Loucy (cell line): ENCODE data around the gene PTPRH.

Source experiments
- H2AFZ ChIP-seq: fragments of 200-600 bp; sonication (generic); 2 replicates; pipeline ENCODE4 v1.6.0; 2016; ENCODE audit warnings: antibody characterized with exemption, mild to moderate bottlenecking, low read length, moderate library complexity
- H3F3A ChIP-seq: fragments of 200-600 bp; 2 replicates; pipeline ENCODE4 v1.6.0; 2016; ENCODE audit warnings: antibody characterized with exemption, low read depth, mild to moderate bottlenecking
- H3K27me3 ChIP-seq: fragments of 200-600 bp; sonication (generic); 2 replicates; pipeline ENCODE4 v1.6.1; 2014; ENCODE audit warnings: low read length, mild to moderate bottlenecking; ENCODE audit not compliant: insufficient read depth, poor library complexity, severe bottlenecking
- H3K36me3 ChIP-seq: fragments of 200-600 bp; sonication (generic); 2 replicates; pipeline ENCODE4 v1.6.1; 2016; ENCODE audit warnings: low read length; ENCODE audit not compliant: insufficient read depth
- H3K4me1 ChIP-seq: fragments of 200-600 bp; sonication (generic); 2 replicates; pipeline ENCODE4 v1.5.1; 2014; ENCODE audit warnings: low read length, mild to moderate bottlenecking; ENCODE audit not compliant: insufficient read depth, poor library complexity, severe bottlenecking
- H3K4me2 ChIP-seq: fragments of 200-600 bp; sonication (generic); 2 replicates; pipeline ENCODE4 v1.6.0; 2014; ENCODE audit warnings: antibody characterized with exemption, low read length, low read depth, mild to moderate bottlenecking; ENCODE audit not compliant: poor library complexity, severe bottlenecking
- H3K4me3 ChIP-seq: fragments of 200-600 bp; sonication (generic); 2 replicates; pipeline ENCODE4 v1.5.1; 2014; ENCODE audit warnings: low read length, mild to moderate bottlenecking, mixed read lengths; ENCODE audit not compliant: poor library complexity, severe bottlenecking
- H3K79me2 ChIP-seq: fragments of 200-600 bp; sonication (generic); 2 replicates; pipeline ENCODE4 v1.6.1; 2014; ENCODE audit warnings: low read length; ENCODE audit not compliant: insufficient read depth
- H3K9ac ChIP-seq: fragments of 200-600 bp; sonication (generic); 2 replicates; pipeline ENCODE4 v1.6.0; 2014; ENCODE audit warnings: mild to moderate bottlenecking, low read depth, low read length, moderate library complexity; ENCODE audit not compliant: poor library complexity, severe bottlenecking
- H3K9me2 ChIP-seq: fragments of 200-600 bp; sonication (generic); replicated peaks from 2 replicates; pipeline ENCODE4 v1.6.1; 2016; ENCODE audit warnings: low read depth, low read length, mixed read lengths
- H3K9me3 ChIP-seq: fragments of 200-600 bp; sonication (generic); 2 replicates; pipeline ENCODE4 v1.6.1; 2014; ENCODE audit warnings: mild to moderate bottlenecking, antibody characterized with exemption, low read length, low read depth; ENCODE audit not compliant: insufficient read depth
- H4K20me1 ChIP-seq: fragments of 200-600 bp; sonication (generic); 2 replicates; pipeline ENCODE4 v1.6.0; 2014; ENCODE audit warnings: antibody characterized with exemption, low read length, mild to moderate bottlenecking; ENCODE audit not compliant: insufficient read depth, poor library complexity, severe bottlenecking
- CTCF ChIP-seq: fragments of 200-600 bp; sonication (generic); conservative IDR thresholded peaks from 2 replicates; pipeline ENCODE4 v1.5.1; 2014; ENCODE audit warnings: mild to moderate bottlenecking, antibody characterized with exemption, low read length
- EZH2phosphoT487 ChIP-seq: fragments of 200-600 bp; IDR thresholded peaks from 2 replicates; pipeline ENCODE4 v1.6.1; 2018; ENCODE audit warnings: antibody characterized with exemption, mild to moderate bottlenecking, moderate library complexity, borderline replicate concordance

Gene PTPRH

GRCh38 chr19:55131421-55131820 lies 77.9 kb downstream of the PTPRH start:
- Histone ChIP-seq H3K79me2 (no peaks in the 10 kb centered on the region), H3F3A (no peaks in the 10 kb centered on the region), H3K4me2 (no peak overlapping the region), H3K27me3 (no peaks in the 10 kb centered on the region), H3K4me1 (peaks cover 3% of the 10 kb centered on the region), H3K9me3 (no peaks in the 10 kb centered on the region), H2AFZ (no peak overlapping the region), H3K4me3 (no peak overlapping the region), H4K20me1 (no peaks in the 10 kb centered on the region), H3K36me3 (no peaks in the 10 kb centered on the region), H3K9me2 (no peaks in the 10 kb centered on the region), H3K9ac (no peak overlapping the region)
- TF ChIP-seq CTCF (no peak), EZH2phosphoT487 (no peak)
